ENCODE measurements around the gene MAGI2. TPM values are rescaled to one million over a fixed set of nuclear protein-coding genes. Genes with fewer than 3 reads are reported as not detected.

The MAGI2 gene
- total RNA-seq, 1 donor from 2014 or later: 5.8 TPM

GRCh38 chr7:78267141-78267540 lies 1186.3 kb downstream of the MAGI2 start:
- no peak for DNase-seq (ENCODE audit: low spot score)

GRCh38 chr7:78265486-78265885 lies 1188.0 kb downstream of the MAGI2 start:
- Mint-ChIP-seq H3K4me1 (ENCODE audit: low read depth) (peaks cover 12% of the 10 kb centered on the region), H3K36me3 (ENCODE audit: low read depth) (peaks cover 6% of the 10 kb centered on the region), H3K9me3 (ENCODE audit: low read depth) (peaks cover 12% of the 10 kb centered on the region), H3K4me3 (ENCODE audit: unreplicated experiment) (no peak overlapping the region), H3K27me3 (ENCODE audit: low read depth) (no peaks in the 10 kb centered on the region), H3K27ac (ENCODE audit: unreplicated experiment) (no peak overlapping the region)
- DNase-seq (ENCODE audit: low spot score): no peak
- no peak for TF ChIP-seq CTCF (IDR thresholded peaks at IDR 0.05)

More at GRCh38 chr7:78267141-78267540, 1186.3 kb downstream of the MAGI2 start:
- H3K36me3 Mint-ChIP-seq (ENCODE audit: low read depth): peaks cover 11% of the 10 kb centered on the region
- TF ChIP-seq CTCF (IDR thresholded peaks at IDR 0.05): no peak
- no peak overlapping the region for H3K27ac Mint-ChIP-seq (ENCODE audit: unreplicated experiment)
- peaks cover 27% of the 10 kb centered on the region for H3K9me3 Mint-ChIP-seq (ENCODE audit: low read depth)
- peaks cover 3% of the 10 kb centered on the region for H3K4me1 Mint-ChIP-seq (ENCODE audit: low read depth)
- H3K4me3 Mint-ChIP-seq (ENCODE audit: unreplicated experiment): no peak overlapping the region
- H3K27me3 Mint-ChIP-seq (ENCODE audit: low read depth): no peaks in the 10 kb centered on the region

- TF ChIP-seq CTCF (IDR thresholded peaks at IDR 0.05): no peak
- no peaks in the 10 kb centered on the region for H3K27me3 Mint-ChIP-seq (ENCODE audit: low read depth)
These were observed 1188.4 kb downstream of the MAGI2 start for GRCh38 chr7:78265071-78265470.

GRCh38 chr7:78264105-78264504 lies 1189.4 kb downstream of the MAGI2 start:
- TF ChIP-seq CTCF (IDR thresholded peaks at IDR 0.05): no peak
- no peak for DNase-seq (ENCODE audit: low spot score)
- Mint-ChIP-seq H3K27me3 (ENCODE audit: low read depth) (no peaks in the 10 kb centered on the region), H3K4me3 (ENCODE audit: unreplicated experiment) (no peak overlapping the region), H3K9me3 (ENCODE audit: low read depth) (peaks cover 3% of the 10 kb centered on the region), H3K4me1 (ENCODE audit: low read depth) (peaks cover 18% of the 10 kb centered on the region), H3K27ac (ENCODE audit: unreplicated experiment) (no peak overlapping the region), H3K36me3 (ENCODE audit: low read depth) (no peaks in the 10 kb centered on the region)

More at GRCh38 chr7:78265071-78265470, 1188.4 kb downstream of the MAGI2 start:
- Mint-ChIP-seq H3K4me1 (ENCODE audit: low read depth) (peaks cover 16% of the 10 kb centered on the region), H3K36me3 (ENCODE audit: low read depth) (peaks cover 1% of the 10 kb centered on the region), H3K27ac (ENCODE audit: unreplicated experiment) (no peak overlapping the region), H3K9me3 (ENCODE audit: low read depth) (peaks cover 8% of the 10 kb centered on the region), H3K4me3 (ENCODE audit: unreplicated experiment) (no peak overlapping the region)
- DNase-seq (ENCODE audit: low spot score): no peak

- Mint-ChIP-seq H3K9me3 (ENCODE audit: low read depth) (peaks cover 3% of the 10 kb centered on the region), H3K27me3 (ENCODE audit: low read depth) (no peaks in the 10 kb centered on the region), H3K27ac (ENCODE audit: unreplicated experiment) (no peak overlapping the region), H3K36me3 (ENCODE audit: low read depth) (no peaks in the 10 kb centered on the region), H3K4me1 (ENCODE audit: low read depth) (peaks cover 18% of the 10 kb centered on the region), H3K4me3 (ENCODE audit: unreplicated experiment) (no peak overlapping the region)
- no peak for DNase-seq (ENCODE audit: low spot score)
- TF ChIP-seq CTCF (IDR thresholded peaks at IDR 0.05): no peak
These were observed 1191.7 kb downstream of the MAGI2 start for GRCh38 chr7:78261739-78262138.

All from chondrocyte (in vitro differentiated cells).